C4-2B (cell line): ENCODE results near the gene DCLRE1C.

Experiments used
- ZFX ChIP-seq: fragments of 450-650 bp; IDR thresholded peaks from 2 replicates; pipeline ENCODE4 v1.6.1; 2017
- TF ChIP-seq, protein P1 (sequence below): fragments of 450-650 bp; conservative IDR thresholded peaks from 2 replicates; pipeline ENCODE4 v1.5.1; 2017; ENCODE audit warnings: mild to moderate bottlenecking

DNA sequence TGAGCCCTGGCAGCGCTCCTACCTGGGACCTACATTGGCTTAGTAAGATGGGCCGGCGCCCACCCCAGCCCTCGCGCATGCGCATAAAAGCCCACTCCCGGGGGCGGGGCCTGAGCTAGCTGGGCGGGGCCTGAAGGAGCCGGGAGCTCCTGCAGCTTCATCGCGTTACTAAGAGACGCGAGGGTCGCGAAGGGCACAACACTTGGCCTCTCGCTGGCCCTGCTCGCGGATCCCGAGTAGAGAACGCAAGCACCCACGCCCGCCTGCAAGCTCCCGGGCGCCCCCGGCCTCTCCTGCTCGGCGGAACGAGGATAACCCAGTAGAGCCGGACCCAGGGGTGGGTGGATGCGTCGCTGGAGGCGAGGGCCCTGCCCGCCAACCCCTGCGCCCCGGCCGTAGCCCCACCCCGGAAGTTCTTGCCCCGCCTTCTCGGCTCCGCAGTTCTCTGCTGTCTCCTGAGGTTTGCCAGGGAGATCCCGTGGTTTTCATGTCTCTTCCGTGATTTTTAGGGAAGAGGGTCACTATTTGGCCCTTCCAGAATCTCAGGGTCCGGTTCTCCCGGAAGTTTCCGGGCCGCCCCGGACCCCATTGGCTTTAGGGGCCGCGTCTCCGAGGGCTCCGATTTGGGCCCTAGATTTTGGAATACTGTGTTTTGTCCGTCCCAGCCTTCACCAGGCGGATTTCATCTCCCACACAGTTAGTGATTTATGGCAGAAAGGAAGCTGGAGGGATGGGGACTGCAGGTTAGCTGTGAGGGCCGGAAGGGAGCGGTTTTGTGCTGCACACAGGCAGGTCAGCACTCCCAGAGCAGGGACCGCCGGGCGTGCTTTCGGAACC, 5.5 kb upstream of the DCLRE1C start, which contains the start of gene MEIG1:
- TF ChIP-seq, protein P1, sequence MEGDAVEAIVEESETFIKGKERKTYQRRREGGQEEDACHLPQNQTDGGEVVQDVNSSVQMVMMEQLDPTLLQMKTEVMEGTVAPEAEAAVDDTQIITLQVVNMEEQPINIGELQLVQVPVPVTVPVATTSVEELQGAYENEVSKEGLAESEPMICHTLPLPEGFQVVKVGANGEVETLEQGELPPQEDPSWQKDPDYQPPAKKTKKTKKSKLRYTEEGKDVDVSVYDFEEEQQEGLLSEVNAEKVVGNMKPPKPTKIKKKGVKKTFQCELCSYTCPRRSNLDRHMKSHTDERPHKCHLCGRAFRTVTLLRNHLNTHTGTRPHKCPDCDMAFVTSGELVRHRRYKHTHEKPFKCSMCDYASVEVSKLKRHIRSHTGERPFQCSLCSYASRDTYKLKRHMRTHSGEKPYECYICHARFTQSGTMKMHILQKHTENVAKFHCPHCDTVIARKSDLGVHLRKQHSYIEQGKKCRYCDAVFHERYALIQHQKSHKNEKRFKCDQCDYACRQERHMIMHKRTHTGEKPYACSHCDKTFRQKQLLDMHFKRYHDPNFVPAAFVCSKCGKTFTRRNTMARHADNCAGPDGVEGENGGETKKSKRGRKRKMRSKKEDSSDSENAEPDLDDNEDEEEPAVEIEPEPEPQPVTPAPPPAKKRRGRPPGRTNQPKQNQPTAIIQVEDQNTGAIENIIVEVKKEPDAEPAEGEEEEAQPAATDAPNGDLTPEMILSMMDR: no peak
- peak; percentile 52; the same call in 1 of the 2 replicates for TF ChIP-seq ZFX
